ENCODE results near the gene TOR1AIP1. TPM values are rescaled to one million over a fixed set of nuclear protein-coding genes. Genes with fewer than 3 reads are reported as not detected.

The TOR1AIP1 gene
- total RNA-seq, 1 donor from 2014 or later, result 56.3 TPM

DNA sequence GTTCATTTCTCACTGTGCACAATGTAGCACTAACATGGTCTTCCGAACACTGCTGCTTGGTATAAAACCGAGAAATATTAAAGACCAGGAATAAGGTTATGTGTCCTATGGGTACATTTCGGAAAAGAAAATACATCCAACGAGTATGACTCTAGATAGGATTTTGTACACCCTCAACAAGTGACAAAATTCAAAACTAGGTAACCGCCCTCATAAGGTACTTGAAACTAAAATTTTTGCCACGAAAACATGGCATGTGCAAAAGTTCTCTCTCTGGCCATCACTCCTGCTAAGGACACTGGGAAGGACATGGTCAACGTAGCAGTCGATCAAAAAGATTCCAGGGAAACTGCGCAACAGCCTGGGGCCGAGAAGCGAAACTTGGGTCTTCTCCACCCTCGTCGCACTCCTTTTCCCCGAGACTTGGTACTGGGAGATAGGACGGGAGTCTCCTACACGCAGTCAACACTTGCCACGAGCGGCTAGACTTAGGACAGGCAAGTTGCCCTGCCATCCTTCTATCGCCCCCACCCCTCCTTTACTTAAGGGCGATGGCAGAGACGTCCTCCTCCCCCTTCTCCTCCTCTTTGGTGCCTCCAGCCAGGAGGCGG, 338 bp upstream of the TOR1AIP1 start:
- peak; percentile 88 for DNase-seq (ENCODE audit: low spot score)

DNA sequence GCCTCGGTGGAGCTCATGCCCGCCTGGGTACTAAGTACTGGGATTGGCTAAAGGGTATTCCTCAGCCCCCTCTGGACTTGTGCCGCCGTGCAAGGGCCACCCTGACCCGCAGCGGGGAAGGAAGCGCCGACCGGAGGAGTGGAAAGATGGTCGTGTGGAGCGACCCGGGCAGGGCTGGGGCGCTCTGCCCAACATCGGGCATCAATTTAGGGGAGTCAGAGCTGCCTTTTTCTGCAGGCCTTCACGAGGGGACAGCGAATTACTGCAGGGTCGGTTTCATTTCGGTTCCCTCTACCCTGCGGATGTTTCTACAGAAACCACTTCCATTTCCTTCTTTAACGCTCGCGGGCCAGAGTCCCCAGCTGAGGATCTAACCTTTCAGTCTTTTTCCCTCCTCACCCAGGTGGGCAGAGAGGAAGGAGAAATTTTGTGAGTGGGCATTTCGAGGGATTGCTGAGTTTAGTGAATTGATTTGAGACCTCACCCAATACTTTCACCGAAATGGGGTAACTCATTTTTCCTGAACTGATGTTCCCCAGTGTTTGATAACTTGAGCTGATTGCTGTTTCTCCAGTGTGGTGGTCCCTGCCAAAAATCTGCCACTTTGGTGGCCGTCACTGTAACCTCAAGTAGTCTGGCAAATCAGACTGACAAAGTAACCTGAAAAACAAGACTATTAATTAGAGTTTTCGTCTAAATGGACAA, 1.1 kb downstream of the TOR1AIP1 start:
- DNase-seq (ENCODE audit: low spot score), result no peak

DNA sequence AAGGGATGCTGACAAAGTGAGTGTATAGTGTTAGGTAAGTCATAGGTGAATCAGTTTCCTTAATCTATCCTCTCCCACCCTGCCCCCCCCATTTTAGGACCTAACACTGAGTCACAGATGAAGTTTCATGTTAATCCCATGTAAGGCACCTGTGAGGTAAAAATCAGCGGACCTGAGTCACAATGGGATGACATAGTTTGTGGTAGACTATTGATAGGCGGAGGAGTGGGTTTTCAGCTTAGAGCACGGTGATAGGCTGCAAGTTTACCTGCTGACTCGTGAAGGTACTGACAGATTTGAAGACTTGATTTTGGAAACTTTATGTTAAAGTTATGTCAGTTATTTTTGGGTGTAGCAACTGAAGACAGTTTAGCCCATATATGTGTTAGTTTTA, 1.7 kb downstream of the TOR1AIP1 start:
- no peak for DNase-seq (ENCODE audit: low spot score)

DNA sequence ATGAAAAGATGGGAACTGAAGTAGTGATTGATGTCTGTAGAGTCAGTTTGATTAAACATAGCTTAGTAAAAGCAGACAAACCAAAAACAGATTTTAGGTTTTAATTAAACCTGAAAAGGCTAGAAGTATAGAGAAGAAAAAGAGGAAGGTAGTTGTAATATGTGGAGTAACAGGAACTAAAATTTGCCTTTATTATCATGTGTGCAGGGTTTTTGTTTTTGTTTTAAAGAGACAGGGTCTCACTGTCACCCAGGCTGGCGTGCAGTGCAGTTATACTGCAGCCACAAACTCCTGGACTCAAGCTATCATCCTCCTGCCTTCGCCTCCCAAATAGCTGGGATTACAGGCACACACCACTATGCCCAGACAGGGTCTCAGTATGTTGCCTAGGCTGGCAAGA, 6.0 kb downstream of the TOR1AIP1 start:
- no peak for DNase-seq (ENCODE audit: low spot score)

DNA sequence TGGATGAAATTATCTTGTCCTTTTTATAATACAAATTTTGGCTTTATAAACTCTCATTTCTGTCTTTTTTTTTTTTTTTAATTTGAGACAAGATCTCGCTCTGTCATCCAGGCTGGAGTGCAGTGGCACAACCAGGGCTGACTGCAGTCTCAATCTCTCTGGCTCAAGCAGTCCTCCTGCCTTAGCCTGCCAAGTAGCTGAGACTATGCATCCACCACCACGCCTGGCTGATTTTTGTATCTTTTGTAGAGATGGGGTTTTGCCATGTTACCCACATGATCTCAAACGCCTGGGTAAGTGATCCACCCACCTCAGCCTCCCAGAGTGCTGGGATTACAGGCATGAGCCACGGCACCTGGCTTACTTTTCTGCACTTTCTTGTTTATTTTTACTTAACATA, 7.5 kb downstream of the TOR1AIP1 start:
- no peak for DNase-seq (ENCODE audit: low spot score)

DNA sequence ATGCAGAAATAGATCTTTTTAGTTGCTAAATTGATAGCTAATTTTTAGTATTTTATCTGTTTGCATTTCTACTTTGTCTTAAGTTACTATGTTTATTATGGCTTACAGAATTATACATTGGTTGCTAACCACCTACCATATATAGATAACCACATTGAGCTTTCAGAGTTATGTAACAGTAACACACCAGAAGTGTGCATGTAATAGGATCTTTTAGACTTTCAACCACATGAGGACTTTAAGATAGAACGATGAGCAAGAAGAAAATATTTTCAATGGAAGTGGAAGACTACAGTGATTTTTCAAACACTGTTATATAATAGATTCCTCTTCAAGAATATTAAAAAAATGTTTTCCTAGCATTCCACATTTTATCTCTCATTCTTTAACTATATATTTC, 28.8 kb downstream of the TOR1AIP1 start:
- no peak for DNase-seq (ENCODE audit: low spot score)

DNA sequence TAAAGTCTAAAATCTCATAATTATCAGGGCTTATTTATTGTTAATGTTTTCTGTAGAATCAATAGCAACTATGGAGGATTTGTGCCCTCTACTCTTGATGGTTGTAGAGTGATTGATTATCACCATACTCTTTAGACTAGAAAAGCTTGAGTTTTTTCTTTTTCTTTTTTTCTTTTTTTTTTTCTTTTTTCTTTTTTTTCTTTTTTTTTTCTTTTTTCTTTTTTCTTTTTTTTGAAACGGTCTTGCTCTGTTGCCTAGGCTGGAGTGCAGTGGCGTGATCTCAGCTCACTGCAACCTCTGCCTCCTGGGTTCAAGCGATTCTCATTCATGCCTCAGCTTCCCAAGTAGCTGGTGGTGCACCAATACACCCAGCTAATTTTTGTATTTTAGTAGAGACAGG, 29.7 kb downstream of the TOR1AIP1 start:
- no peak for DNase-seq (ENCODE audit: low spot score)

DNA sequence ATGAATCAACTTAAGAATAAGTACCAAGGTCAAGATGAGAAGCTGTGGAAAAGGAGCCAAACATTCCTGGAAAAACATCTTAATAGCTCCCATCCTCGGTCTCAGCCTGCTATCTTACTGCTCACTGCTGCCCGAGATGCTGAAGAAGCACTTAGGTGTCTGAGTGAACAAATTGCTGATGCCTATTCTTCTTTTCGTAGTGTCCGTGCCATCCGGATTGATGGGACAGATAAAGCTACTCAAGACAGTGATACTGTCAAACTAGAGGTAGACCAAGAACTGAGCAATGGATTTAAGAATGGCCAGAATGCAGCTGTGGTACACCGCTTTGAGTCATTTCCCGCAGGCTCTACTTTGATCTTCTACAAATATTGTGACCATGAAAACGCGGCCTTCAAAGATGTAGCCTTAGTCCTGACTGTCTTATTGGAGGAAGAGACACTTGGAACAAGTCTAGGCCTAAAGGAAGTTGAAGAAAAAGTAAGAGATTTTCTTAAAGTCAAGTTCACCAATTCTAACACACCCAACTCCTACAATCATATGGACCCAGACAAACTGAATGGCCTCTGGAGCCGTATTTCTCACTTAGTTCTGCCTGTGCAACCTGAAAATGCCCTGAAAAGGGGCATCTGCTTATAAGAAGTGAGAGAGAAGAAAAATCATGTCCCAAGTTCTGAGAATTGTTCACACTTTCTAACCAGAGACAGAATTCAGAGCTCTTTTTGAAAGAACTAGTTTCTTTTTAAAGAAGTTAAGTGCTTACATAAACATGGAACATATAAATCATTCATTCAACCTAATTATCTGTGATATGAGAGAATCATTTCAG, 35.7 kb downstream of the TOR1AIP1 start:
- DNase-seq (ENCODE audit: low spot score), result no peak

DNA sequence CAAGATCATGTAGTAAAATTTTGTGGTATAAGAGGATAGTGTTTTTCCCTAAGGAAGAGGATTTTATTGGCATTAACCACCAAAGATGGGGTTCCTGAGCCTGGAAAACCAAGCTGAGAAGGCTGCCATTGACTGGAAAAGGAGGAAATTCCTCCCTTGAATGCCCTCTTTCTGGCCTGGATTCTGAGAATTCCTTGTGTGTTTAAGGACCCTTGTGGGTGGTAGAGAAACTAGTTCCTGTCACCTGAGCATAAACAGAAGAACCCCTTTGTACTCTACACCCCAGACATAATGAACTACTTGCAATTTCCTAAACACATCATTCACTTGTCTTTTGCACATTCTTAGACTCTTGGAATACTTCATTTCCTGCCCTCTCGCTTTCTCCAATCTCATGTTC, 39.4 kb downstream of the TOR1AIP1 start:
- DNase-seq (ENCODE audit: low spot score), result no peak

DNA sequence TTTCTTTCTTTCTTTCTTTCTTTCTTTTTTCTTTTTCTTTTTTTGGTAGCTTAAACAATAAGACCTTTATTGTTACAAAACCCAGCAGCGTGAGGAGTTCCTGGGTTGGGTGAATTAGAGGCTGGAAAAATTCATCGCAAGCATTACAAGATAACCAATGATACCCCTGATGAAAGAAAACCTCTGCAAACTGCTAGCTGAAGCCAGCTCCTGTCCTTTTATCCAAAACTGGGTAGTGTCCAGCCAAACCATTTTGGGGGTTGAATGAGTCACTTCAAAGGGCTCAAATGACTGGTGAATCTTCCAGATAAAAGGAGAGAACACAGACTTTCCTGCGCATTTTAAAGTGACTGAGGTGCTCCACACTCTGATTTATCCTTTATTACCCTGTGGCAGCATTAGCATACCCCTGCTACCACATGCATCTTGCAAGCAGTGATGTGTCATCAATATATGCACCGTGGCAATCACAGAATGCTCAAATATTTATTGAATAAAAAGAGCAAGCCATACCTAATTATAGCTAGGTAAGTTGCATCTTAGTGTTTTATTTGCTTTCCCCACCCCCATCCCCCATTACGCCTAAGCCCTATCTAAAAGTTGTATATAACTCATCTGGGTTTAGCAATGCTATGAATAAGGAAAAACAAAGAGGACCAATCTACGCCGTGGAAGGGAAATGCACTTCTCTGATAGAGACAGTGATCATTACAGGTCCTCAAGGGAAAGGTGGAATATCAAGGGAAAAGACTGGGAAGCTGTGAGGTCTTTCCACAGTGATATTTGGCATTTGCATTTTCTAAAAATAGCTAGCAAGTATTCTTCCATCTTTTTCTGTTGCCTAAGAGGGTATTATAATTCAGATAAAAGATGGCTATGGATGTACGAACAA, 40.1 kb downstream of the TOR1AIP1 start:
- DNase-seq (ENCODE audit: low spot score), result no peak

DNA sequence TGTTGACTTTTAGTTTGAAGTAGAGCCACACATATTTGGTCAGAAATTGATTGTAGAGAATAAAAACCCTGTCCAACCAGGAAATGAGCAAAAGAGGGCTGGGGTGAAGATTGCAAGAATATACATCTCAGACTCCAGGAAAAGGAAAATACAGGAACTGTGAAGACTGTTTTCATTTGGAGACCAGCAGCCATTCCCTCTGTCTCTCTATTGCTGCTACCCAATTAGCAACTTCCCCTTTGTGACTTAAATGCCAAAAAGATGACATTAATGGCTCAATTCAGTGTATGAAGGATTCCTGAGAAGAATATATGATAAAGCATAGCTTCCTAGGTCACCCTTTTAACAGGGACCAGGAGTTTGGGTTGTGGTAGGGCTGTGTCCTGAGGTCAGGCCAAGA, 40.9 kb downstream of the TOR1AIP1 start:
- no peak for DNase-seq (ENCODE audit: low spot score)

DNA sequence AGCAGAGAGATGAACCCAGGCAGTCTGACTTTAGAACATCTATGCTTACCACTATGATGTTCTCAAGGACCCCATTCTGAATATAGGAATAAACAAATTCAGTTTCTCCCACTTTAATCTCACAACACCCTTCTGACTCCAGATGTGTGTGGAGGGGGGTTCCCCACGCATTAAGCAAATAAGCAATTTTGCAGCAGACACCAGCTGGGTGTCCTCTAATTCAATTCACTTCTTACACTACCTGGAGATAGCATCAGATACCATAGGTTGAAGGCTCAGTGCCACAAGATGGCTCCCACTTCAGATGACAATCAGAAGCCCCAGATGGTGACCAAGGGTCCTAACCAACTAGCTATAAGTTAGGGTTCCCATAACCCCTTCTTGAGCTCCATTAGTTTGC, 42.2 kb downstream of the TOR1AIP1 start:
- no peak for DNase-seq (ENCODE audit: low spot score)

DNA sequence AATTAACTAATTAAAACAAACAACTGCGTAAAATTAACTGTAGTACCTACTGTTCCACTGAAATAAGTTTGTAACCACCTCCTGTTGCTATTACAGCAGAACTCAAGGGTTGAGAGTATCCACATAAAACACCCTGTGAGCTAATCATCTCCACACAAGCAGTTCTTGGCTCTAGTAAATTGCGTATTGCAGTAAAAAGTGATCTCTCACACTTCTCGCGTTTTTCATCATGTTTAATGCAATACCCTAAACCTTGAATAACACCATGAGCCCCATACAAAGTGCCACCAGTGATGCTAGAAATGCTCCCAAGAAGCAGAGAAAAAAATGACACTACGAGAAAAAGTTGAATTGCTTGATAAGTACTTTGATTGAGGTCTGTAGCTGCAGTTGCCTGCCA, 43.2 kb downstream of the TOR1AIP1 start:
- no peak for DNase-seq (ENCODE audit: low spot score)

DNA sequence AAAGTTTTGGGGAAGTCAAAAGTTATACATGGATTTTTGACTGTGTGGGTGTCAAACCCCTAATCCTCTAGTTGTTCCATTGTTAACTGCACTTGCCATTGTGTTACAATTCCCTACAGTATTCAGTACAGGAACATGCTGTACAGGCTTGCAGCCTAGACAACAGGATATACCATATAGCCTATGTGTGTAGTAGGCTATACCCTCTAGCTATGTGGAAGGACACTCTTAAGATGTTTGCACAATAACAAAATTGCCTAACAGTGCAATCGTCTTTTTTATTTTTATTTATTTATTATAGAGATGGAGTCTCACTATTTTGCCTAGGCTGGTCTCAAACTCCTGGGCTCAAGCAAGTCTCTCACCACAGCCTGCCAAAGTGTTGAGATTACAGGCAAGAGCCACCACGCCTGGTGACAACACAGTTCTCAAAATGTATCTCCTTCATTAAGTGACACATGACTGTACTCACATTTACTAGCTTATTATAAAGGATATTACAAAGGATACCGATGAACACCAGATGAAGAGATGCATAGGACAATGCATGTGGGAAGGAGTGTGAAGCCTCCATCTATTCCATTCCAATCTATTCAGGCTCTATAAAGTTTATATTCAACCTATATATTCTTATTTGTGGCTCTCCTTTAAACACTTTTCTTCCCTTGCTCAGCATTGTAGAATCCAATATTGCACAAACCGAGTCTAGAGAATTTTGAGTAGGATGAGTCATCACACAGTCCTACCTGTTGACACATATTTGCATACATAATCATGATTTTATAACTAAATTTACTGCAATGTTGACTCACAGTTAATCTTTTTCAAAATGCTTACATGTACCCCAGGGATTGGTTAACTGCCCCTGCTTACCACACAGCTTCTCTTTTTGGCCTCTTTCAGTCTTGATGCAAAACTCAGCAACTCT, 44.1 kb downstream of the TOR1AIP1 start:
- DNase-seq (ENCODE audit: low spot score), result no peak

DNA sequence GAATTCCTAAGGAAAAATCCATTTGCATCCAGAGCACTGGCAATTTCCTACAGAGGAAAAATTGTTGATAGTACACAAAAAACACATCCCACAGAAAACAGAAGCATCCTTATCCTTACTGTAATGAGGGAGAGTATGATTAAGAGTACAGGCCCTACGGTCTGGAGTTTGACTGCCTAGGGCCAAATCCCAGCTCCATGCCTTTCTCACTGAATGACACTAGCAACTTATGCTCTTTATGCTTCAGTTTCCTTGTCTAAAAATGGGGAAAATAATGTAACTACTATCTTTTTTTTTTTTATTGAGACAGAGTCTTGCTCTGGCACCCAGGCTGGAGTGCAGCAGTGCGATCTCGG, 44.7 kb downstream of the TOR1AIP1 start:
- no peak for DNase-seq (ENCODE audit: low spot score)

DNA sequence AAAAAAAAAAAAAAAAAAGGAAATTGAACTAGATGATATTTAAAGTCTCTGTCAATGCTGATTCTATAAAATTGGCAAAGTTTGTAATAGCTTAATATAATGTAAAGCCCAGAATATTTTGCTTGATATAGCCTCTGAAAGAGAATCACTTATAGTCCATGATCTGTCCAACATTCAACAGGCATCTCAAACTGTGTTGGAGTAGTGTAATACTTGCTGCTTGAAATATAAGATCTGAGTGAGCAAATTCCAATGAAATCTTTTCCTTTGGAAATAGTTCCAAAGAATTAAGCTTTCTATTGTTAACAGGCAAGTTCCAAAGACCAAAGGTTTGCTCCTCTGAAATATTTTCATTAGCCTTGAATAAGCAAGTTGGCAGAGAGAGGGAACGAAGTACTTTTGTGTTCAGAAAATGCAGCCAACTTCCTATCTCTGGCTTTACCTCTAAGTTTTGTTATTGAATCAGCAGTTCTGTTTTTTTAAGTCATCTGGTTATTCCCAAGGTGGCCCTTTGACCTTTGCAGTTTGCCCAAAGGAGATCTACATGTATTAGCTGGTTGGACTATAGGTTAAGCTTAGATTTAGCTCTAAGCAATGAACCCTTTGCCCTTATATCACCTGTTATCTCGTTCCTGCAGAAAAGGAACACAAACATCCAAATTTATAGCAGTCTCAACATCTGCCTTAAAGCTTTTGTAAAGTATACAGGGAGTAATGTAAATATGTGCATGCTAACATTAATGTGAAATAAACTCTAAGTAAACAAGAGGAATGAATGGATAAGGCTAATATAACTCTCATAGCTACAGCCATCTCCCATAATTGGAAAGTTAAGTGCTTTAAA, 48.1 kb downstream of the TOR1AIP1 start:
- DNase-seq (ENCODE audit: low spot score), result no peak

DNA sequence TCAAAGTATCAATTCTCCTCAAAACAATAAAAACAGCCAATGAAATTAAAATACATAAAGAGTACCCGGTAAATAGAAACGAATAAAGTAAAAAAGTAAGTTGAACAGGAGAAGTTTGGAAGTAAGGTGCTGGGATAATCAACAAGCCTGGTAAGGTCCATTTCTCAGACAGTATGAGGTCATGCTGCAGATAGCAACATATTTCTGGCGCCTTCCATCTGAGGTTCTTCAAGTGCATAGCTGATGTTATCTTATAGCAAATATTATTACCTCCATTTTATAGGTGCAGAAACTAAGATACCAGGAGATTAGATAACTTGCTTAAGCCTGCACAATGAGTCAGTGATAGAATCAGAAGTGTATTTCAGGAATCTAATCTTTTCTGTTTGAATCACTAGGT, 48.8 kb downstream of the TOR1AIP1 start:
- DNase-seq (ENCODE audit: low spot score), result no peak

DNA sequence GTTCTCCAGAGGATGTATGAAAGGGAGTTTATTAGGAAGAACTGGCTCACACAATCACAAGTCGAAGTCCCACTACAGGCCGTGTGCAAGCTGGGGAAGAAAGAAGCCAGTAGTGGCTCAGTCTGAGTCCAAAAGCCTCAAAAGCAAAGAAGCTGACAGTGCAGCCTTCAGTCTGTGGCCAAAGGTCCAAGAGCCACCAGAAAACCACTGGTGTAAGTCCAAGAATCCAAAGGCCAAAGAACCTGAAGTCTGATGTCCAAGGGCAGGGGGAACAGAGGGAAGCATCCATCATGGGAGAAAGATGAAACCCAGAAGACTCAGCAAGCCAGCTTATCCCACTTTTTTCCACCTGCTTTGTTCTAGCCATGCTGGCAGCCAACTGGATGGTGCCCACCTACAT, 51.1 kb downstream of the TOR1AIP1 start:
- DNase-seq (ENCODE audit: low spot score), result no peak

DNA sequence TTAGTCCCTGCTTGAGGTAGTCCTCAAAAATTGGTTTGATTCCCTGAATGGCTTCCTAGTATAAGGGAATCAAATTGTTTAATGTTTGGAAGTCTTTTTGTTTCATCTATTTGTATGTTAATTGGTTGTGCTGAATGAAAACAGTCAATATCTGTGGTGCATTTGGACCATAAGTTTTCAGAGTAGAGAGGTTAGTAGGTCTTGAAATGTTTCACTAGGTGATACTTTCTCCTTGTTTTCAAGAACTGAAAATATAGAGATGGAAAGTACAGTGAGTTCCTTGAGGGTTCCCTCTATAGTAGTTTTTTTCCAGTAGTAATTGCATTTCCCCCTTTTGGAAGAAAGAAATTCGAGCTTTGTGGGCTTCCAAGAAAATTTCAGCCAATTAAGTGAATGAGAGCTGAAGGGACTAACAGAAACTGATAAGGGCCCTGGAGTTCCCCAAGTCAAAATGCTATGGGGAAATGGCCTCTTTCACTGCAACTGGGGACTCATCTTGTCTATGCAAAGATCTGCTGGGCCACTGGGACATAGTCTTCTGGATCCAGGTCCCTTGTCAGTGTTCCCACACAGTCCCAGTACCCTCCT, 53.9 kb downstream of the TOR1AIP1 start:
- no peak for DNase-seq (ENCODE audit: low spot score)
